Colonic mucosa (tissue), 4 donors: Measurements from ENCODE around the gene ALKBH1. TPM values are rescaled to one million over a fixed set of nuclear protein-coding genes. Genes with fewer than 3 reads are reported as not detected.
A peak's percentile ranks its signal among the peaks of the same experiment; 100 is the strongest.
"Not testable (repeated sequence)": the region's sequence is repeated elsewhere in the genome, so short reads cannot be mapped to it uniquely, and the experiment has no call there.

Source experiments
- DNase-seq: peaks from one replicate; pipeline ENCODE4 v3.0.0-alpha.2; 2020
- H3K27ac ChIP-seq: fragments of 200-600 bp; one replicate; pipeline ENCODE4 v1.8.0; 2021
- H3K27me3 ChIP-seq: fragments of 200-600 bp; one replicate; pipeline ENCODE4 v1.8.0; 2021
- H3K36me3 ChIP-seq: fragments of 200-600 bp; one replicate; pipeline ENCODE4 v1.8.0; 2021
- H3K4me1 ChIP-seq: fragments of 200-600 bp; one replicate; pipeline ENCODE4 v1.8.0; 2021; ENCODE audit warnings: mild to moderate bottlenecking
- H3K4me3 ChIP-seq: fragments of 200-600 bp; one replicate; pipeline ENCODE4 v1.8.0; 2021
- H3K9ac ChIP-seq, 2 donors: one replicate each; pipeline ENCODE4 v1.7.0; 2013; ENCODE audit warnings: control low read depth in 2 of 2, low read depth in 2 of 2, low read length in 2 of 2
- H3K9me3 ChIP-seq: fragments of 200-600 bp; one replicate; pipeline ENCODE4 v1.8.0; 2021
- intact Hi-C: fragments of 100-400 bp; cut with DNase I; formaldehyde crosslinking; loops from one replicate; pipeline ENCODE4 v1.14.1; 2022
- total RNA-seq, 2 donors: library from RNA; stranded (reverse); fragmentation: NEBNext Ultra II Directional in 1 of 2; extraction: Animal tissue kit (Norgen Biotek cat#: 25700) in 1 of 2; gene quantifications; one replicate each; pipeline ENCODE4 v1.2.1, GENCODE V29; 2021
- TF ChIP-seq, protein P1 (sequence below): fragments of 200-600 bp; IDR thresholded peaks from one replicate; pipeline ENCODE4 v1.8.0; 2022; ENCODE audit warnings: antibody characterized with exemption, mild to moderate bottlenecking
- donor health status: healthy.
- donor health status: DM: no; HTN: no; CAD: no.
- donor health status: DM: no; HTN: no; CAD: no.

Gene ALKBH1
- total RNA-seq, 2 donors from 2014 or later = 11.5 to 13.3 TPM

- H3K27me3 ChIP-seq = no peaks in the 10 kb centered on the region
- no peak for DNase-seq
- intact Hi-C loops = no loop called here
- TF ChIP-seq, protein P1, sequence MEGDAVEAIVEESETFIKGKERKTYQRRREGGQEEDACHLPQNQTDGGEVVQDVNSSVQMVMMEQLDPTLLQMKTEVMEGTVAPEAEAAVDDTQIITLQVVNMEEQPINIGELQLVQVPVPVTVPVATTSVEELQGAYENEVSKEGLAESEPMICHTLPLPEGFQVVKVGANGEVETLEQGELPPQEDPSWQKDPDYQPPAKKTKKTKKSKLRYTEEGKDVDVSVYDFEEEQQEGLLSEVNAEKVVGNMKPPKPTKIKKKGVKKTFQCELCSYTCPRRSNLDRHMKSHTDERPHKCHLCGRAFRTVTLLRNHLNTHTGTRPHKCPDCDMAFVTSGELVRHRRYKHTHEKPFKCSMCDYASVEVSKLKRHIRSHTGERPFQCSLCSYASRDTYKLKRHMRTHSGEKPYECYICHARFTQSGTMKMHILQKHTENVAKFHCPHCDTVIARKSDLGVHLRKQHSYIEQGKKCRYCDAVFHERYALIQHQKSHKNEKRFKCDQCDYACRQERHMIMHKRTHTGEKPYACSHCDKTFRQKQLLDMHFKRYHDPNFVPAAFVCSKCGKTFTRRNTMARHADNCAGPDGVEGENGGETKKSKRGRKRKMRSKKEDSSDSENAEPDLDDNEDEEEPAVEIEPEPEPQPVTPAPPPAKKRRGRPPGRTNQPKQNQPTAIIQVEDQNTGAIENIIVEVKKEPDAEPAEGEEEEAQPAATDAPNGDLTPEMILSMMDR = no peak
- H3K9me3 ChIP-seq = no peaks in the 10 kb centered on the region
- no peak overlapping the region for H3K27ac ChIP-seq
- peaks cover 7% of the 10 kb centered on the region for H3K4me1 ChIP-seq
- no peak overlapping the region for H3K4me3 ChIP-seq
- peak overlapping the region in 1 of 2 donors; percentile 51 for H3K9ac ChIP-seq
- H3K36me3 ChIP-seq = no peaks in the 10 kb centered on the region
Measured at GRCh38 chr14:77638771-77639171, 69.1 kb downstream of the ALKBH1 start.

DNA sequence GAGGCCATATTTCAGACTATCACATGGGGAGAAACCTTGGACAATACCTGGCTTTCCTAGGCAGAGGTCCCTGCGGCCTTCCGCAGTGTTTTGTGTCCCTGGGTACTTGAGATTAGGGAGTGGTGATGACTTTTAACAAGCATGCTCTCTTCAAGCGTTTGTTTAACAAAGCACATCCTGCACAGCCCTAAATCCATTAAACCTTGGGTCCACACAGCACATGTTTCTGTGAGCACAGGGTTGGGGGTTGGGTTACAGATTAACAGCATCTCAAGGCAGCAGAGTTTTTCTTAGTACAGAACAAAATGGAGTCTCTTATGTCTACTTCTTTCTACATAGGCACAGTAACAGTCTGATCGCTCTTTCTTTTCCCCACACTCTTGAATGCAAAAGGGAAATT, 72.0 kb downstream of the ALKBH1 start:
- H3K27ac ChIP-seq, intact Hi-C loops, H3K4me1 ChIP-seq, H3K4me3 ChIP-seq, H3K27me3 ChIP-seq, H3K9me3 ChIP-seq, H3K9ac ChIP-seq, DNase-seq, H3K36me3 ChIP-seq: not testable (repeated sequence)

DNA sequence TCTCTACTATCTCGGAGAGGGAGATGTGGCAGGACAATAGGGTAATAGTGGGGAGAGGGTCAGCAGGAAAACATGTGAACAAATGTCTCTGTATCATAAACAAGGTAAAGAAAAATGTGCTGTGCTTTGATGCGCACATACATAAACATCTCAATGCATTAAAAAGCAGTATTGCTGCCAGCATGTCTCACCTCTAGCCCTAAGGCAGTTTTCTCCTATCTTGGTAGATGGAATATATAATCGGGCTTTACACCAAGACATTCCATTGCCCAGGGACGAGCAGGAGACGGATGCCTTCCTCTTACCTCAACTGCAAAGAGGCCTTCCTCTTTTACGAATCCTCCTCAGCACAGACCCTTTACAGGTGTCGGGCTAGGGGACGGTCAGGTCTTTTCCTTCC, 72.4 kb downstream of the ALKBH1 start:
- H3K27me3 ChIP-seq, H3K9me3 ChIP-seq, H3K4me1 ChIP-seq, H3K9ac ChIP-seq, DNase-seq, intact Hi-C loops, H3K36me3 ChIP-seq, H3K27ac ChIP-seq, H3K4me3 ChIP-seq: not testable (repeated sequence)

GRCh38 chr14:77630111-77630510, 77.7 kb downstream of the ALKBH1 start:
- H3K36me3 ChIP-seq = no peaks in the 10 kb centered on the region
- no peak overlapping the region for H3K4me3 ChIP-seq
- H3K4me1 ChIP-seq = no peaks in the 10 kb centered on the region
- DNase-seq = no peak
- no peak overlapping the region for H3K9ac ChIP-seq
- TF ChIP-seq, protein P1 = no peak
- H3K27me3 ChIP-seq = no peaks in the 10 kb centered on the region
- intact Hi-C loops = no loop called here
- H3K9me3 ChIP-seq = no peaks in the 10 kb centered on the region
- no peak overlapping the region for H3K27ac ChIP-seq

DNA sequence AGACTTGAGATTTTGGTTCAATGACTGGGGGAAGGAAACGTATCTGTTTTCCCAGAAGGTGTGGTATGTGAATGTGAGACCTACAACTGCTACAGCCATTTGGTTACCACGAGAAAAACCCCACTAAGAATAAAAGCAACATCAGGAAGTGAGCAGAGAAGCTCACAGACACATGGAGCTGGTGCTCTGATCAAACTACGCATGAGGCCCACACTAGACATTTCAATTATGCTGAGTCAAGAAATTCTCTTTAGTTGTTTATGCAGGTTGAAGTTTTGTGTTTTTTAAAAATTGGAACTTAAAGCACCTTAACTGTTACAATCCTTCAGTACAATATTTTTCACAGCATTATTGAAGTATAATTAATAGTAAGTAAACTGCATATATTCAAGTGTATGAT, 82.5 kb downstream of the ALKBH1 start:
- DNase-seq = peak; percentile 1
- intact Hi-C loops = no loop called here
- Histone ChIP-seq H3K27ac (no peak overlapping the region), H3K4me1 (peaks cover 6% of the 10 kb centered on the region), H3K36me3 (no peaks in the 10 kb centered on the region), H3K9me3 (no peaks in the 10 kb centered on the region), H3K4me3 (no peak overlapping the region), H3K27me3 (no peaks in the 10 kb centered on the region), H3K9ac (no peak overlapping the region)
- TF ChIP-seq, protein P1 = no peak

DNA sequence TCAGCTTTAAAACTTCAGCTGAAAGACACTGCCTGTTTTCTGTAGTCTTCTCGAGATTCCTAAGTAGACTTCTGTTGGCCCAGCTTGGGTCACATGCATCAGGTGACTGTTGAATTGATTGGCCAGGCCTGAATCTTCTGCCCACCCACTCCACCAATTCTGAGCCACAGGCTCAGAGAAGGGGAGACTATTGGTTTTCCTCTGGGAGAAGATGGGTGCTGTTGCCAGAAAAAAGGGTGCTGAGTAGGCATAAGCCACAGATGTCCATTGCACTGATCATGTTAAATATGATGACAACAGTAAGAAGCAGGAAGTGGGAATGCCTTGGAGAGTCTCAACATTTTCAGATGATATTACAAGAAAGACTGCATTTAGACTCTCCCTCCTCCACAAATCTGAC, 84.6 kb downstream of the ALKBH1 start:
- no peak for DNase-seq
- H3K4me1 ChIP-seq = peaks cover 6% of the 10 kb centered on the region
- no peaks in the 10 kb centered on the region for H3K9me3 ChIP-seq
- intact Hi-C loops = no loop called here
- H3K4me3 ChIP-seq = no peak overlapping the region
- TF ChIP-seq, protein P1 = no peak
- H3K27ac ChIP-seq = peak overlapping the region; percentile 37
- H3K27me3 ChIP-seq = no peaks in the 10 kb centered on the region
- H3K36me3 ChIP-seq = no peaks in the 10 kb centered on the region
- H3K9ac ChIP-seq = no peak overlapping the region

Other genes with a start within 250 kb of the ALKBH1 start
- gene AHSA1, start 249.9 kb downstream of the ALKBH1 start, total RNA-seq = 100 to 1,000 TPM; 112 to 316 TPM
- gene ISM2, start 209.2 kb downstream of the ALKBH1 start, total RNA-seq = 1 to 10 TPM in 1 of 2 donors, not detected in 1; 1.2 TPM
- 10 to 100 TPM; 68.3 to 70.1 TPM for gene SPTLC2, start 91.4 kb downstream of the ALKBH1 start, total RNA-seq
- 100 to 1,000 TPM; 107 to 194 TPM for gene SLIRP, start 80 bp upstream of the ALKBH1 start, total RNA-seq
- gene SNW1, start 53.1 kb upstream of the ALKBH1 start, total RNA-seq = 10 to 100 TPM; 69.6 to 81.9 TPM
- gene ADCK1, start 92.1 kb upstream of the ALKBH1 start, total RNA-seq = 10 to 100 TPM in 1 of 2 donors, 1 to 10 TPM in 1; 7.4 to 12.1 TPM